ENCODE results near the gene STIM2.

DNA sequence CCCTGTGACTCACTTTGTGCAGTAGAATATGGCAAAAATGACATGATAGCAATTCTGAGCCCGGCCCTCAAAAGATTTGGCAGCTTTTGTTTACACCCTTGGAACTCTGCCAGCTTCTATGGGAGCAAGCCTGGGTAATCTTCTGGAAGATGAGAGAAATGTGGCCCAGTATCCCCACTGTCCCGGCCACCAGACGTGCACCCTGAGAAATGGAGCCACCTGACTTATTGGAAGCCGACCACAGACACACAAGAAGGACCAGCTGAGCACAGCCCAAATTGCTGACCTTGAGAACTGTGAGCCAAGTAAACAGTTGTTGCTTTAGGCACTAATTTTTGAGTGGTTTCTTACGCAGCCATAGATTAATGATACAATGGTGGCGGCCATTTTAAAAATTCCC lies 197.0 kb downstream of the STIM2 start:
- TF ChIP-seq, protein P1, sequence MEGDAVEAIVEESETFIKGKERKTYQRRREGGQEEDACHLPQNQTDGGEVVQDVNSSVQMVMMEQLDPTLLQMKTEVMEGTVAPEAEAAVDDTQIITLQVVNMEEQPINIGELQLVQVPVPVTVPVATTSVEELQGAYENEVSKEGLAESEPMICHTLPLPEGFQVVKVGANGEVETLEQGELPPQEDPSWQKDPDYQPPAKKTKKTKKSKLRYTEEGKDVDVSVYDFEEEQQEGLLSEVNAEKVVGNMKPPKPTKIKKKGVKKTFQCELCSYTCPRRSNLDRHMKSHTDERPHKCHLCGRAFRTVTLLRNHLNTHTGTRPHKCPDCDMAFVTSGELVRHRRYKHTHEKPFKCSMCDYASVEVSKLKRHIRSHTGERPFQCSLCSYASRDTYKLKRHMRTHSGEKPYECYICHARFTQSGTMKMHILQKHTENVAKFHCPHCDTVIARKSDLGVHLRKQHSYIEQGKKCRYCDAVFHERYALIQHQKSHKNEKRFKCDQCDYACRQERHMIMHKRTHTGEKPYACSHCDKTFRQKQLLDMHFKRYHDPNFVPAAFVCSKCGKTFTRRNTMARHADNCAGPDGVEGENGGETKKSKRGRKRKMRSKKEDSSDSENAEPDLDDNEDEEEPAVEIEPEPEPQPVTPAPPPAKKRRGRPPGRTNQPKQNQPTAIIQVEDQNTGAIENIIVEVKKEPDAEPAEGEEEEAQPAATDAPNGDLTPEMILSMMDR (IDR thresholded peaks at IDR 0.05; ENCODE audit: borderline replicate concordance, extremely low read depth, low read length, poor library complexity, severe bottlenecking): no peak
- no peak for TF ChIP-seq EZH2 (IDR thresholded peaks at IDR 0.05; ENCODE audit: borderline replicate concordance, low read depth, low read length, severe bottlenecking)

Measured in DND-41 (cell line).